Measurements from ENCODE around the gene COL4A3.
A peak's percentile ranks its signal among the peaks of the same experiment; 100 is the strongest.

COL4A3 gene

GRCh38 chr2:227296671-227297405 lies 132.4 kb downstream of the COL4A3 start:
- no peak for DNase-seq

- DNase-seq = no peak
These were observed 137.1 kb downstream of the COL4A3 start for GRCh38 chr2:227301523-227301922.

- no peak for DNase-seq
These were observed 144.4 kb downstream of the COL4A3 start for GRCh38 chr2:227308784-227309183.

GRCh38 chr2:227310756-227311110 lies 146.3 kb downstream of the COL4A3 start:
- DNase-seq = no peak

GRCh38 chr2:227311861-227312506 lies 147.6 kb downstream of the COL4A3 start:
- no peak for DNase-seq

- DNase-seq = no peak
These were observed 148.2 kb downstream of the COL4A3 start for GRCh38 chr2:227312579-227312978.

GRCh38 chr2:227313310-227313709 lies 148.9 kb downstream of the COL4A3 start:
- no peak for DNase-seq

GRCh38 chr2:227317834-227318233 lies 153.4 kb downstream of the COL4A3 start:
- DNase-seq = no peak

- DNase-seq = no peak
These were observed 156.1 kb downstream of the COL4A3 start for GRCh38 chr2:227320305-227321094.

- DNase-seq = no peak
These were observed 158.2 kb downstream of the COL4A3 start for GRCh38 chr2:227322530-227323205.

GRCh38 chr2:227323818-227324217 lies 159.4 kb downstream of the COL4A3 start:
- DNase-seq = no peak

- no peak for DNase-seq
These were observed 160.2 kb downstream of the COL4A3 start for GRCh38 chr2:227324642-227324994.

GRCh38 chr2:227324995-227325838 lies 160.8 kb downstream of the COL4A3 start, which contains the start of gene MFF:
Gene MFF, plus strand, starts transcription at chr2:227325251. Its CDS starts 5,415 bp downstream, at chr2:227330666.
- DNase-seq = peak; percentile 92

- no peak for DNase-seq
These were observed 161.4 kb downstream of the COL4A3 start for GRCh38 chr2:227325839-227326195.

GRCh38 chr2:227326783-227327182 lies 162.4 kb downstream of the COL4A3 start:
- DNase-seq = no peak

- no peak for DNase-seq
These were observed 171.3 kb downstream of the COL4A3 start for GRCh38 chr2:227335713-227336112.

GRCh38 chr2:227337442-227337841 lies 173.0 kb downstream of the COL4A3 start:
- no peak for DNase-seq

- DNase-seq = no peak
These were observed 174.7 kb downstream of the COL4A3 start for GRCh38 chr2:227339098-227339599.

GRCh38 chr2:227340106-227340505 lies 175.7 kb downstream of the COL4A3 start:
- DNase-seq = no peak

- DNase-seq = no peak
These were observed 177.1 kb downstream of the COL4A3 start for GRCh38 chr2:227341553-227341952.

GRCh38 chr2:227344231-227344630 lies 179.8 kb downstream of the COL4A3 start:
- DNase-seq = no peak

- DNase-seq = no peak
These were observed 182.7 kb downstream of the COL4A3 start for GRCh38 chr2:227347117-227347516.

Data from activated CD4-positive, CD25-positive, alpha-beta regulatory T cell treated with anti-CD3 and anti-CD28 coated beads, Interleukin-2, amount 50 U/mL, for 72 hours (primary cell).